Transverse colon (tissue), 4 donors: Measurements from ENCODE around the gene SIM2. TPM values are rescaled to one million over a fixed set of nuclear protein-coding genes. Genes with fewer than 3 reads are reported as not detected.

Source experiments
- DNase-seq: peaks from one replicate; pipeline ENCODE4 v3.0.0-alpha.2; 2019
- H3K27ac ChIP-seq, 4 donors: fragments of 200-600 bp; sonication (generic); 2 replicates each; pipeline ENCODE4 v1.5.1; 2016 to 2018; ENCODE audit warnings: inconsistent platforms in 4 of 4
- H3K27me3 ChIP-seq: fragments of 200-600 bp; sonication (generic); 2 replicates; pipeline ENCODE4 v1.5.1; 2017; ENCODE audit warnings: inconsistent platforms
- H3K36me3 ChIP-seq, 4 donors: fragments of 200-600 bp; sonication (generic); 2 replicates each; pipeline ENCODE4 v1.5.1; 2017 to 2019; ENCODE audit warnings: inconsistent platforms in 4 of 4
- H3K4me1 ChIP-seq, 4 donors: fragments of 200-600 bp; sonication (generic); 2 replicates each; pipeline ENCODE4 v1.5.1; 2017 to 2020; ENCODE audit warnings: inconsistent platforms in 4 of 4
- H3K4me3 ChIP-seq, 4 donors: fragments of 200-600 bp; sonication (generic); 1 replicate in 1 of 4; 2 replicates in 3 of 4; pipeline versions ENCODE4 v1.5.1 to v1.6.1; 2017 to 2019; ENCODE audit warnings: inconsistent platforms in 4 of 4
- H3K9me3 ChIP-seq, 2 donors: fragments of 200-600 bp; sonication (generic); 2 replicates each; pipeline ENCODE4 v1.5.1; 2017 to 2019; ENCODE audit warnings: inconsistent platforms in 2 of 2
- CTCF ChIP-seq, 5 experiments: fragments of 200-600 bp in 3 of 5; fragments of 450-650 bp in 2 of 5; sonication (generic) in 3 of 5; IDR thresholded peaks; 1 replicate in 2 of 5; 2 replicates in 3 of 5; pipeline ENCODE4 v1.5.1; 2016 to 2017; ENCODE audit warnings: antibody characterized with exemption in 5 of 5, inconsistent platforms in 3 of 5, mild to moderate bottlenecking in 2 of 5, moderate library complexity in 1 of 5
- EP300 ChIP-seq: sonication (generic); formaldehyde crosslinking; IDR thresholded peaks from one replicate; pipeline ENCODE4 v1.6.1; 2017; ENCODE audit warnings: antibody characterized with exemption, low read depth
- POLR2A ChIP-seq: fragments of 450-650 bp; IDR thresholded peaks from one replicate; pipeline ENCODE4 v1.6.1; 2016; ENCODE audit warnings: antibody characterized with exemption, mild to moderate bottlenecking, moderate library complexity
- POLR2AphosphoS5 ChIP-seq, 3 donors: sonication (generic); formaldehyde crosslinking; IDR thresholded peaks; one replicate each; pipeline ENCODE4 v1.6.1; 2016; ENCODE audit warnings: antibody characterized with exemption in 3 of 3
- WGBS, 2 donors: methylation state at CpG; one replicate each; pipeline ENCODE4 v1.1.5; 2018; ENCODE audit warnings: low coverage in 1 of 2; 5-methylcytosine and 5-hydroxymethylcytosine counted together
- in situ Hi-C, 4 donors: fragments of 200-750 bp; cut with MboI; loops; one replicate each; pipeline versions ENCODE4 v1.15.0 to v1.15.1; 2017; ENCODE audit warnings: low sequenced_read_pairs in 3 of 4, low pct_ligation_motif_present in 1 of 4, low pct_unique_long_range_greater_than_20kb in 1 of 4
- intact Hi-C: fragments of 100-400 bp; cut with DNase I; formaldehyde crosslinking; loops from one replicate; pipeline ENCODE4 v1.15.1; 2023; ENCODE audit warnings: low total_unique reads
- total RNA-seq, 4 donors: library from RNA; depleted of rRNA; stranded (reverse); fragments of >200 nt; gene quantifications; one replicate each; pipeline ENCODE4 v1.1.0, GENCODE V29; 2016

SIM2 gene
- total RNA-seq, 4 donors from 2014 or later = 0.32 TPM; not detected in 3

- intact Hi-C loops (no loop called here), in situ Hi-C loops (no loop called here)
- no peak for TF ChIP-seq POLR2AphosphoS5 (IDR thresholded peaks at IDR 0.05)
- no peak for TF ChIP-seq EP300
- TF ChIP-seq CTCF (IDR thresholded peaks at IDR 0.05) = no peak
- TF ChIP-seq POLR2A = no peak
- WGBS, 2 donors = 91% methylated on average over 9 of the region's 9 CpGs; no CpG with 5 or more reads in 1 of the 2 donors
- Histone ChIP-seq H3K27me3 (peaks cover 41% of the 10 kb centered on the region), H3K36me3 (no peaks in the 10 kb centered on the region), H3K4me1 (peaks cover 0 to 11% (median 8%) of the 10 kb centered on the region in 4 donors), H3K9me3 (no peaks in the 10 kb centered on the region), H3K27ac (no peak overlapping the region), H3K4me3 (no peak overlapping the region)
- DNase-seq = no peak
Observed at GRCh38 chr21:36743446-36743845, 44.5 kb downstream of the SIM2 start.

GRCh38 chr21:36744190-36744559, 45.3 kb downstream of the SIM2 start:
- 58 to 72% methylated on average over 3 of the region's 3 CpGs for WGBS, 2 donors
- no peak for DNase-seq
- in situ Hi-C loops (no loop called here), intact Hi-C loops (no loop called here)
- Histone ChIP-seq H3K4me3 (no peak overlapping the region), H3K36me3 (no peaks in the 10 kb centered on the region), H3K9me3 (no peaks in the 10 kb centered on the region), H3K4me1 (peaks cover 0 to 11% (median 9%) of the 10 kb centered on the region in 4 donors), H3K27me3 (peaks cover 48% of the 10 kb centered on the region), H3K27ac (no peak overlapping the region)
- TF ChIP-seq POLR2AphosphoS5 (IDR thresholded peaks at IDR 0.05) = no peak
- no peak for TF ChIP-seq POLR2A
- no peak for TF ChIP-seq EP300
- TF ChIP-seq CTCF (IDR thresholded peaks at IDR 0.05) = no peak

- H3K27ac ChIP-seq = no peak overlapping the region
- no peaks in the 10 kb centered on the region for H3K9me3 ChIP-seq
- H3K4me1 ChIP-seq = peaks cover 0 to 11% (median 9%) of the 10 kb centered on the region in 4 donors
- TF ChIP-seq EP300 (no peak), POLR2A (no peak), CTCF (IDR thresholded peaks at IDR 0.05) (no peak), POLR2AphosphoS5 (IDR thresholded peaks at IDR 0.05) (no peak)
- intact Hi-C loops (no loop called here), in situ Hi-C loops (no loop called here)
- DNase-seq = no peak
- no peaks in the 10 kb centered on the region for H3K36me3 ChIP-seq
- 58 to 72% methylated on average over 5 to 30 of the region's 30 CpGs for WGBS, 2 donors
- no peak overlapping the region for H3K4me3 ChIP-seq
- peaks cover 48% of the 10 kb centered on the region for H3K27me3 ChIP-seq
Observed at GRCh38 chr21:36744560-36745231, 45.8 kb downstream of the SIM2 start.

- Histone ChIP-seq H3K27ac (no peak overlapping the region), H3K9me3 (no peaks in the 10 kb centered on the region), H3K4me3 (no peak overlapping the region), H3K36me3 (no peaks in the 10 kb centered on the region), H3K27me3 (peaks cover 48% of the 10 kb centered on the region), H3K4me1 (peaks cover 0 to 11% (median 9%) of the 10 kb centered on the region in 4 donors)
- intact Hi-C loops (no loop called here), in situ Hi-C loops (no loop called here)
- 93% methylated on average over 5 of the region's 5 CpGs; no CpG with 5 or more reads in 1 of the 2 donors for WGBS, 2 donors
- no peak for DNase-seq
- TF ChIP-seq POLR2A (no peak), POLR2AphosphoS5 (IDR thresholded peaks at IDR 0.05) (no peak), CTCF (IDR thresholded peaks at IDR 0.05) (no peak), EP300 (no peak)
Observed at GRCh38 chr21:36745459-36745858, 46.5 kb downstream of the SIM2 start.
